Left ventricle myocardium inferior (tissue), 1 donor: ENCODE measurements around the gene CUX1. TPM values are rescaled to one million over a fixed set of nuclear protein-coding genes. Genes with fewer than 3 reads are reported as not detected.
"Not testable (repeated sequence)": the region's sequence is repeated elsewhere in the genome, so short reads cannot be mapped to it uniquely, and the experiment has no call there.

Experiments
- DNase-seq: peaks from one replicate; pipeline ENCODE4 v3.0.0-alpha.2; 2020
- H3K27ac ChIP-seq: fragments of 200-600 bp; replicated peaks from 2 replicates; pipeline ENCODE4 v1.8.0; 2021
- H3K27me3 ChIP-seq: fragments of 200-600 bp; 2 replicates; pipeline ENCODE4 v1.8.0; 2021; ENCODE audit warnings: low read depth
- H3K36me3 ChIP-seq: fragments of 200-600 bp; 2 replicates; pipeline ENCODE4 v1.8.0; 2021
- H3K4me1 ChIP-seq: fragments of 200-600 bp; 2 replicates; pipeline ENCODE4 v1.8.0; 2021
- H3K4me3 ChIP-seq: fragments of 200-600 bp; 2 replicates; pipeline ENCODE4 v1.8.0; 2021; ENCODE audit warnings: mild to moderate bottlenecking, moderate library complexity
- H3K9me3 ChIP-seq: fragments of 200-600 bp; replicated peaks from 2 replicates; pipeline ENCODE4 v1.8.0; 2021
- intact Hi-C: fragments of 100-400 bp; cut with micrococcal nuclease; formaldehyde crosslinking; loops from one replicate; pipeline ENCODE4 v1.11.0; 2022
- total RNA-seq: library from RNA; stranded (reverse); fragmentation: NEBNext Ultra II Directional; extraction: Animal tissue kit (Norgen Biotek cat#: 25700); gene quantifications from one replicate; pipeline ENCODE4 v1.2.1, GENCODE V29; 2021
- TF ChIP-seq, protein P1 (sequence below): fragments of 200-600 bp; IDR thresholded peaks from 2 replicates; pipeline ENCODE4 v1.8.0; 2021; ENCODE audit warnings: antibody characterized with exemption, mild to moderate bottlenecking, borderline replicate concordance
- donor health status: DM: no; HTN: yes; CAD: no; lungs with severe emphysema.

CUX1 gene
- total RNA-seq, 1 donor from 2014 or later, result 125 TPM

GRCh38 chr7:102182016-102182415 lies 364.6 kb downstream of the CUX1 start:
- Histone ChIP-seq H3K27ac (no peak overlapping the region), H3K4me1 (peaks cover 11% of the 10 kb centered on the region), H3K27me3 (no peaks in the 10 kb centered on the region), H3K9me3 (no peaks in the 10 kb centered on the region), H3K36me3 (peaks cover 76% of the 10 kb centered on the region), H3K4me3 (no peak overlapping the region)
- intact Hi-C loops, result no loop called here
- TF ChIP-seq, protein P1, sequence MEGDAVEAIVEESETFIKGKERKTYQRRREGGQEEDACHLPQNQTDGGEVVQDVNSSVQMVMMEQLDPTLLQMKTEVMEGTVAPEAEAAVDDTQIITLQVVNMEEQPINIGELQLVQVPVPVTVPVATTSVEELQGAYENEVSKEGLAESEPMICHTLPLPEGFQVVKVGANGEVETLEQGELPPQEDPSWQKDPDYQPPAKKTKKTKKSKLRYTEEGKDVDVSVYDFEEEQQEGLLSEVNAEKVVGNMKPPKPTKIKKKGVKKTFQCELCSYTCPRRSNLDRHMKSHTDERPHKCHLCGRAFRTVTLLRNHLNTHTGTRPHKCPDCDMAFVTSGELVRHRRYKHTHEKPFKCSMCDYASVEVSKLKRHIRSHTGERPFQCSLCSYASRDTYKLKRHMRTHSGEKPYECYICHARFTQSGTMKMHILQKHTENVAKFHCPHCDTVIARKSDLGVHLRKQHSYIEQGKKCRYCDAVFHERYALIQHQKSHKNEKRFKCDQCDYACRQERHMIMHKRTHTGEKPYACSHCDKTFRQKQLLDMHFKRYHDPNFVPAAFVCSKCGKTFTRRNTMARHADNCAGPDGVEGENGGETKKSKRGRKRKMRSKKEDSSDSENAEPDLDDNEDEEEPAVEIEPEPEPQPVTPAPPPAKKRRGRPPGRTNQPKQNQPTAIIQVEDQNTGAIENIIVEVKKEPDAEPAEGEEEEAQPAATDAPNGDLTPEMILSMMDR, result no peak
- no peak for DNase-seq

- H3K27me3 ChIP-seq, intact Hi-C loops, DNase-seq, H3K4me3 ChIP-seq, H3K27ac ChIP-seq, H3K9me3 ChIP-seq: not testable (repeated sequence)
- Histone ChIP-seq H3K36me3 (peaks cover 70% of the 10 kb centered on the region), H3K4me1 (peaks cover 11% of the 10 kb centered on the region)
Measured at GRCh38 chr7:102183848-102184247, 366.4 kb downstream of the CUX1 start.

GRCh38 chr7:102184303-102184702 lies 366.9 kb downstream of the CUX1 start:
- Histone ChIP-seq H3K9me3 (no peaks in the 10 kb centered on the region), H3K36me3 (peaks cover 70% of the 10 kb centered on the region), H3K4me3 (no peak overlapping the region), H3K27me3 (no peaks in the 10 kb centered on the region), H3K4me1 (peaks cover 11% of the 10 kb centered on the region), H3K27ac (no peak overlapping the region)
- no peak for DNase-seq
- TF ChIP-seq, protein P1, result no peak
- intact Hi-C loops, result no loop called here

DNA sequence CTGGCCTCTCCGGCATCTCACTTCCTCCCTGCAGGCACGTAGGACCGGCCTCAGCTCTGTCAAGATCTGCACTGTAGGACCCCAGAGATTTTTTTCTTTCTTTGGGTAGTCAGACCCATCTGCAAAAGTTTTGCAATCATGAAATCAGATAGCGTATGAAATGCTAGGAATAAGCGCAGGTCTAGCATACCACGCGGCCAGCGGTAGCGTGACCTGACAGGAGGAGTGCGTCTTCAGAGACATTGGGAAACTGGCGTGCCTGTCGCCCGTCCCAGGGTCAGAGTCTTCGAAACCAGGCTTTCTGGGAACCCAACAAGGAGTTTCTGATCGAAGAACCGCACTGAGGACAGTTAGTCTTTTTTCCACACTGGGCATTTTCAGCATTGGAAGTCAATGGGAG lies 368.4 kb downstream of the CUX1 start:
- intact Hi-C loops, result no loop called here
- Histone ChIP-seq H3K36me3 (peaks cover 70% of the 10 kb centered on the region), H3K4me3 (no peak overlapping the region), H3K27me3 (no peaks in the 10 kb centered on the region), H3K4me1 (peaks cover 20% of the 10 kb centered on the region), H3K27ac (no peak overlapping the region), H3K9me3 (no peaks in the 10 kb centered on the region)
- TF ChIP-seq, protein P1, result no peak
- DNase-seq, result no peak

DNA sequence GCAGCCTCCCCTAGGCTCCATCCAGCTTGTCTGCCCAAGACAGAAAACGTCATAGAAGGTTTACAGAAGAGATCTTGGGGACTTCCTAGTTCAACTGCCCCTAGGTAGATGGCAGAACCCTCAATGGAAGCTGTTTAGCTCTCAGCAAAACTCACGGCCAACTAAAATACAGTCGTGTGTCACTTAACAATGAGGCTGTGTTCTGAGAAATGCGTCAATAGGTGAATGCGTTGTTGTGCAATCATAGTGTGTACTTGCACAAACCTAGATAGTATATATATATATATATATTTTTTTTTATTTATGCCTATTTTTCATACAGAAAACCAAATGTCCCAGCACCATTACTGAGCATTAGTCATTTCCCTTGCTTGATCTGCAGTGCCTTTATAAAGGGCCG lies 368.9 kb downstream of the CUX1 start:
- no peaks in the 10 kb centered on the region for H3K27me3 ChIP-seq
- TF ChIP-seq, protein P1, result no peak

DNA sequence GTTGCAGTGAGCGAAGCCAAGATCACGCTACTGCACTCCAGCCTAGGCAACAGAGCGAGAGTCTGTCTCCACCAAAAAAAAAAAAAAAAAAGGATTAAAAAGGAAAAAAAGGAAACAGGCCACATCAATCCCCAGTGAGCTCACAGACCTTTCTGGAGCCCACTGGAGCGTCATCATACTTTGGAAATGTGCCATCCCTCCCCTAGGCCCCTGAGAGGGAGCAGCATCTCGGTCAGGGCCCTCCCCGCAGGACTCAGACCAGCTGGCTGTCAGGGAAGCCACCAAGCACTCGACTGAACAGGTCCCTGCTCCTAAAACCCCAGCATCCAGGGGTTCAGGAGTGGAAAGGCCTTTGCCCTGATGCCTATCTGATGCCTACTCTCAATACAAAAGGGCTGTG lies 371.3 kb downstream of the CUX1 start:
- H3K36me3 ChIP-seq, result peaks cover 77% of the 10 kb centered on the region
- no peaks in the 10 kb centered on the region for H3K9me3 ChIP-seq
- H3K4me1 ChIP-seq, result peaks cover 9% of the 10 kb centered on the region
- H3K4me3 ChIP-seq, result no peak overlapping the region
- no peak overlapping the region for H3K27ac ChIP-seq
- no peaks in the 10 kb centered on the region for H3K27me3 ChIP-seq
- TF ChIP-seq, protein P1, result no peak
- DNase-seq, result no peak
- intact Hi-C loops, result no loop called here

More for the DNA sequence above, 368.9 kb downstream of the CUX1 start:
- Histone ChIP-seq H3K4me1 (peaks cover 20% of the 10 kb centered on the region), H3K36me3 (peaks cover 70% of the 10 kb centered on the region), H3K4me3 (no peak overlapping the region), H3K27ac (no peak overlapping the region), H3K9me3 (no peaks in the 10 kb centered on the region)
- intact Hi-C loops, result no loop called here
- DNase-seq, result no peak
